Fibroblast of gingiva (primary cell): ENCODE data around the gene PDE4B.
"Not testable (repeated sequence)": the region's sequence is repeated elsewhere in the genome, so short reads cannot be mapped to it uniquely, and the experiment has no call there.

Source experiments
- DNase-seq: peaks from one replicate; pipeline ENCODE4 v3.0.0-alpha.2; 2011; ENCODE audit warnings: low read depth

The PDE4B gene

GRCh38 chr1:66055092-66055491 lies 262.4 kb downstream of the PDE4B start:
- DNase-seq = no peak

GRCh38 chr1:66057448-66057847 lies 264.8 kb downstream of the PDE4B start:
- not testable (repeated sequence) for DNase-seq

- DNase-seq = no peak
These were observed 265.9 kb downstream of the PDE4B start for GRCh38 chr1:66058558-66058957.

GRCh38 chr1:66067219-66067618 lies 274.5 kb downstream of the PDE4B start:
- DNase-seq = not testable (repeated sequence)

- DNase-seq = no peak
These were observed 277.5 kb downstream of the PDE4B start for GRCh38 chr1:66069976-66070876.

GRCh38 chr1:66073388-66073787 lies 280.7 kb downstream of the PDE4B start:
- no peak for DNase-seq

GRCh38 chr1:66074147-66074546 lies 281.5 kb downstream of the PDE4B start:
- no peak for DNase-seq

- DNase-seq = no peak
These were observed 285.7 kb downstream of the PDE4B start for GRCh38 chr1:66078412-66078811.

GRCh38 chr1:66083003-66083402 lies 290.3 kb downstream of the PDE4B start:
- DNase-seq = no peak

GRCh38 chr1:66084442-66084841 lies 291.7 kb downstream of the PDE4B start:
- DNase-seq = no peak

GRCh38 chr1:66085600-66085999 lies 292.9 kb downstream of the PDE4B start:
- DNase-seq = no peak

GRCh38 chr1:66088787-66089186 lies 296.1 kb downstream of the PDE4B start:
- no peak for DNase-seq

- DNase-seq = no peak
These were observed 298.3 kb downstream of the PDE4B start for GRCh38 chr1:66090859-66091457.

- no peak for DNase-seq
These were observed 302.5 kb downstream of the PDE4B start for GRCh38 chr1:66095190-66095589.

GRCh38 chr1:66100959-66101358 lies 308.3 kb downstream of the PDE4B start:
- not testable (repeated sequence) for DNase-seq

GRCh38 chr1:66104076-66104475 lies 311.4 kb downstream of the PDE4B start:
- not testable (repeated sequence) for DNase-seq

GRCh38 chr1:66108624-66109023 lies 315.9 kb downstream of the PDE4B start:
- no peak for DNase-seq

GRCh38 chr1:66112744-66113400 lies 320.2 kb downstream of the PDE4B start:
- DNase-seq = no peak

GRCh38 chr1:66119148-66119547 lies 326.5 kb downstream of the PDE4B start:
- DNase-seq = no peak

- no peak for DNase-seq
These were observed 332.0 kb downstream of the PDE4B start for GRCh38 chr1:66124670-66125069.

GRCh38 chr1:66128641-66129040 lies 335.9 kb downstream of the PDE4B start:
- not testable (repeated sequence) for DNase-seq

- no peak for DNase-seq
These were observed 339.6 kb downstream of the PDE4B start for GRCh38 chr1:66132324-66132723.

- no peak for DNase-seq
These were observed 341.3 kb downstream of the PDE4B start for GRCh38 chr1:66134004-66134403.
